IPS DF 6.9 (cell line): Measurements from ENCODE around the gene CLSTN1.

Source experiments
- DNase-seq: peaks from one replicate; pipeline ENCODE4 v3.0.0-alpha.2; 2013; ENCODE audit warnings: low read depth, low spot score
- H3K27ac ChIP-seq: one replicate; pipeline ENCODE4 v1.5.1; 2013; ENCODE audit warnings: low read length, control low read depth
- H3K27me3 ChIP-seq: 2 replicates; pipeline ENCODE4 v1.6.1; 2013; ENCODE audit warnings: mild to moderate bottlenecking, low read length; ENCODE audit not compliant: control insufficient read depth, insufficient read depth
- H3K36me3 ChIP-seq: 2 replicates; pipeline ENCODE4 v1.6.1; 2013; ENCODE audit warnings: low read length; ENCODE audit not compliant: control insufficient read depth, insufficient read depth
- H3K4me1 ChIP-seq: 2 replicates; pipeline ENCODE4 v1.6.1; 2013; ENCODE audit warnings: low read length; ENCODE audit not compliant: control insufficient read depth, insufficient read depth
- H3K4me3 ChIP-seq: 2 replicates; pipeline ENCODE4 v1.5.1; 2013; ENCODE audit warnings: mild to moderate bottlenecking, low read length
- H3K9me3 ChIP-seq: 2 replicates; pipeline ENCODE4 v1.6.1; 2013; ENCODE audit warnings: low read length, inconsistent platforms; ENCODE audit not compliant: control insufficient read depth, insufficient read depth
- WGBS: extraction: QIAGEN DNeasy Blood & Tissue Kit; methylation state at CpG from one replicate; pipeline ENCODE4 v1.1.7; 2013; ENCODE audit warnings: mixed read lengths, missing lambda C conversion rate; ENCODE audit not compliant: insufficient read length, insufficient coverage; 5-methylcytosine and 5-hydroxymethylcytosine counted together

Gene CLSTN1

GRCh38 chr1:9732123-9732971 is 91.4 kb downstream of the CLSTN1 start:
- H3K27ac ChIP-seq, result no peak overlapping the region
- H3K27me3 ChIP-seq, result no peaks in the 10 kb centered on the region
- H3K4me3 ChIP-seq, result no peak overlapping the region
- no peaks in the 10 kb centered on the region for H3K4me1 ChIP-seq
- WGBS, result no CpG with 5 or more reads among the region's 18 CpGs
- no peaks in the 10 kb centered on the region for H3K9me3 ChIP-seq
- peaks cover 59% of the 10 kb centered on the region for H3K36me3 ChIP-seq
- DNase-seq, result no peak

GRCh38 chr1:9731561-9731960 is 92.2 kb downstream of the CLSTN1 start:
- Histone ChIP-seq H3K36me3 (peaks cover 55% of the 10 kb centered on the region), H3K27ac (no peak overlapping the region), H3K4me1 (no peaks in the 10 kb centered on the region), H3K27me3 (no peaks in the 10 kb centered on the region), H3K4me3 (no peak overlapping the region), H3K9me3 (no peaks in the 10 kb centered on the region)
- WGBS, result no CpG with 5 or more reads among the region's 18 CpGs
- no peak for DNase-seq

- Histone ChIP-seq H3K27ac (no peak overlapping the region), H3K4me1 (no peaks in the 10 kb centered on the region), H3K27me3 (no peaks in the 10 kb centered on the region), H3K4me3 (no peak overlapping the region), H3K9me3 (no peaks in the 10 kb centered on the region), H3K36me3 (peaks cover 53% of the 10 kb centered on the region)
- no CpG with 5 or more reads among the region's 31 CpGs for WGBS
- no peak for DNase-seq
These were observed 92.7 kb downstream of the CLSTN1 start for GRCh38 chr1:9731051-9731537.

- Histone ChIP-seq H3K27me3 (no peaks in the 10 kb centered on the region), H3K36me3 (peaks cover 45% of the 10 kb centered on the region), H3K27ac (no peak overlapping the region), H3K9me3 (no peaks in the 10 kb centered on the region), H3K4me1 (no peaks in the 10 kb centered on the region), H3K4me3 (no peak overlapping the region)
- no peak for DNase-seq
- no CpG with 5 or more reads among the region's 45 CpGs for WGBS
These were observed 93.5 kb downstream of the CLSTN1 start for GRCh38 chr1:9730096-9730901.

- WGBS, result no CpG with 5 or more reads among the region's 12 CpGs
- no peaks in the 10 kb centered on the region for H3K27me3 ChIP-seq
- DNase-seq, result no peak
- no peaks in the 10 kb centered on the region for H3K4me1 ChIP-seq
- no peak overlapping the region for H3K4me3 ChIP-seq
- no peaks in the 10 kb centered on the region for H3K9me3 ChIP-seq
- no peak overlapping the region for H3K27ac ChIP-seq
- peaks cover 45% of the 10 kb centered on the region for H3K36me3 ChIP-seq
These were observed 94.2 kb downstream of the CLSTN1 start for GRCh38 chr1:9729523-9729922.

GRCh38 chr1:9728451-9729295 is 95.1 kb downstream of the CLSTN1 start:
- H3K4me3 ChIP-seq, result no peak overlapping the region
- H3K9me3 ChIP-seq, result no peaks in the 10 kb centered on the region
- no CpG with 5 or more reads among the region's 33 CpGs for WGBS
- H3K27me3 ChIP-seq, result no peaks in the 10 kb centered on the region
- no peak for DNase-seq
- H3K27ac ChIP-seq, result no peak overlapping the region
- peaks cover 46% of the 10 kb centered on the region for H3K36me3 ChIP-seq
- no peaks in the 10 kb centered on the region for H3K4me1 ChIP-seq

GRCh38 chr1:9726905-9727595 is 96.7 kb downstream of the CLSTN1 start:
- Histone ChIP-seq H3K4me1 (no peaks in the 10 kb centered on the region), H3K9me3 (no peaks in the 10 kb centered on the region), H3K27ac (no peak overlapping the region), H3K36me3 (peaks cover 31% of the 10 kb centered on the region), H3K4me3 (no peak overlapping the region), H3K27me3 (no peaks in the 10 kb centered on the region)
- no CpG with 5 or more reads among the region's 25 CpGs for WGBS
- DNase-seq, result no peak

- no CpG with 5 or more reads among the region's 6 CpGs for WGBS
- Histone ChIP-seq H3K4me3 (no peak overlapping the region), H3K4me1 (peaks cover 3% of the 10 kb centered on the region; the same call in 1 of the 2 replicates), H3K9me3 (no peaks in the 10 kb centered on the region), H3K27ac (no peak overlapping the region), H3K27me3 (no peaks in the 10 kb centered on the region), H3K36me3 (peaks cover 27% of the 10 kb centered on the region)
- no peak for DNase-seq
These were observed 97.4 kb downstream of the CLSTN1 start for GRCh38 chr1:9726406-9726805.

GRCh38 chr1:9724706-9725476 is 98.9 kb downstream of the CLSTN1 start:
- peak; percentile 73 for DNase-seq
- Histone ChIP-seq H3K27me3 (no peaks in the 10 kb centered on the region), H3K9me3 (no peaks in the 10 kb centered on the region), H3K36me3 (peaks cover 15% of the 10 kb centered on the region; the same call in 1 of the 2 replicates), H3K27ac (no peak overlapping the region), H3K4me3 (no peak overlapping the region), H3K4me1 (peaks cover 7% of the 10 kb centered on the region)
- WGBS, result no CpG with 5 or more reads among the region's 24 CpGs
